ENCODE results near the gene SNRNP25.
"Not testable (repeated sequence)": the region's sequence is repeated elsewhere in the genome, so short reads cannot be mapped to it uniquely, and the experiment has no call there.

SNRNP25 gene

GRCh38 chr16:53346-54236 lies at the start of gene SNRNP25, which contains the start of gene POLR3K:
Gene SNRNP25 (plus strand): TSS chr16:53828. CDS start chr16:54017, 189 bp downstream.
Gene POLR3K (minus strand): TSS chr16:53608. CDS start chr16:53586, 22 bp downstream.
- peak; percentile 95 to 97 for DNase-seq

- no peak for DNase-seq
Observed at GRCh38 chr16:9903-10665, 43.5 kb upstream of the SNRNP25 start.

- peak in 1 of 2 experiments; percentile 26 for DNase-seq
Observed at GRCh38 chr16:10772-11171, 42.9 kb upstream of the SNRNP25 start.

GRCh38 chr16:17062-17765 lies 36.4 kb upstream of the SNRNP25 start:
- not testable (repeated sequence) for DNase-seq

GRCh38 chr16:20886-21285 lies 32.7 kb upstream of the SNRNP25 start:
- DNase-seq, result not testable (repeated sequence)

GRCh38 chr16:24151-24550 lies 29.5 kb upstream of the SNRNP25 start:
- not testable (repeated sequence) for DNase-seq

- not testable (repeated sequence) for DNase-seq
Observed at GRCh38 chr16:25926-26348, 27.7 kb upstream of the SNRNP25 start.

GRCh38 chr16:30627-31026 lies 23.0 kb upstream of the SNRNP25 start:
- DNase-seq, result not testable (repeated sequence)

- not testable (repeated sequence) for DNase-seq
Observed at GRCh38 chr16:33154-33876, 20.3 kb upstream of the SNRNP25 start.

GRCh38 chr16:33877-34647 lies 19.6 kb upstream of the SNRNP25 start:
- DNase-seq, result no peak

- no peak for DNase-seq
Observed at GRCh38 chr16:34648-34987, 19.0 kb upstream of the SNRNP25 start.

GRCh38 chr16:35011-35677 lies 18.5 kb upstream of the SNRNP25 start:
- DNase-seq, result no peak

- no peak for DNase-seq
Observed at GRCh38 chr16:35678-36305, 17.8 kb upstream of the SNRNP25 start.

- DNase-seq, result no peak
Observed at GRCh38 chr16:36336-36984, 17.2 kb upstream of the SNRNP25 start.

- DNase-seq, result no peak
Observed at GRCh38 chr16:37511-37910, 16.1 kb upstream of the SNRNP25 start.

- not testable (repeated sequence) for DNase-seq
Observed at GRCh38 chr16:38206-38605, 15.4 kb upstream of the SNRNP25 start.

GRCh38 chr16:38941-39892 lies 14.4 kb upstream of the SNRNP25 start:
- no peak for DNase-seq

- no peak for DNase-seq
Observed at GRCh38 chr16:41439-42068, 12.1 kb upstream of the SNRNP25 start.
